ELR (cell line): ENCODE measurements around the gene TUBA3C.

ENCODE experiments used
- DNase-seq: peaks from one replicate; pipeline ENCODE4 v3.0.0-alpha.2; 2015; ENCODE audit warnings: low read depth

Gene TUBA3C

DNA sequence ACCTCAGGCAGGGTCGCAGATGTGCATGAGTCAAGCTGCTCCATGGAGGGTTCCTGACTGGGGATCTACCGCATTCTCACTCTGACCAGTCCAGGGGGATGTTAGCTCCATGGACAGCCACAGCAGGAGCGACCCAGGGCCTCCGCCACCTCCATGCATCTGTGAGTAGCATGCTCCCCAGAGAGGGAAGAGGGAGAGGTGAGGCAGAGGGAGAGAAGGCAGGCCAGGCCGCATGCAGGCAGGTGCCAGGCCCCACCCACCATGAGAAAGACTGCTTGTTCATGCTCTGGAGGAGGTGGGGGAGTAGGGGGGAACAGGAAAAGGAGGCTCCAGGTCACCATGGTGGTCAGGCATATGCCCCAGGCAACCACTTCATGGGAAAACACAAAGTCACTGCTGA lies 20.3 kb downstream of the TUBA3C start:
- no peak for DNase-seq

DNA sequence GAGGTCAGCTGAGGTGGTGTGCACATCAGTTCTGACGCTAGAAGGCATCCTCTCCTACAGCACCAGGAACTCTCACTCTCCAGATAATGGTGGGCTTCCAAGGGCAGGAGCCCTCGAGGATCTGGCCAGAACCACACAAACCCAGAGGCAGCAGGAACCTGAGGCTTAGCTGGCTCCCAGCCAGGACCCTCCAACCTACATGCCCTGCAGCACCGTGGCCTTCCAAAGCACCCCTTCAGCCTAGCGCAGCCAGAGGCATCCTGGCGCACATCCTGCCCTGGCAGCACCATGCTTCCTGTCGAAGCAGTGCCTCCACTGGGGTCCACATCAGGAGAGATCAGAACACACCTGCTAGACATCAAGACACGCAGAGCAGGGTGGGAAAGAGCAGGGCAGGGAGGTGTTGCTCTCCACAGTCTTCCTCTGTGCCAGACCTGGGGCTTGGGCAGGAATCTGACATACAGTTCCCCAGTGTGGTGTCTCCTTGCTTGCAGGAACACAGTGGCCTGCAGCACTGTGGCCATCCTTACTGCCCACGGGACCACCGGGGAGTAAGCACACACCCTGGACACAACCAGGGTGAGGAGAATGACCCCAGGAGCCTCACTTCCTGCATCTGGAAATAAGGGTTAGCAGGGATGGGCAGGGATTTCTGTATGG lies 21.7 kb downstream of the TUBA3C start:
- no peak for DNase-seq

DNA sequence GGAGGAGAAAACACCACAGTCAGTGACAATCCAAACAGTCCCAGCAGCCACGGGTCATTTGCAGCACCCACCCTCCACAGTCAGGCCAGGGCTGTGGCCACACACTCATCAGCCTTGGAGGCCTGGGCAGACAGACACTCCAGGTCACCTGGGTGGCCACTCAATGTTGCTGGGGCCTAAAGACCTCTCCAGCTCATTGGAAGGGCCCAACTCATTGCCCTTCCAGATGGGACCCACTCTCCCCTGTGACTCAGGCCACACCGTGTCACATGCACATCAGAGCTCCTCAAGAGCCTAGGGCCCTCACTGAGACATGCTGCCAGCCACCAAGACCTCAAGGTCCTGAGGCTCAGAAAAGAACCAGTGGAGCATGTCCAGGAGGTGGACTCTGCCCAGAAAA lies 22.4 kb downstream of the TUBA3C start:
- DNase-seq, result no peak

DNA sequence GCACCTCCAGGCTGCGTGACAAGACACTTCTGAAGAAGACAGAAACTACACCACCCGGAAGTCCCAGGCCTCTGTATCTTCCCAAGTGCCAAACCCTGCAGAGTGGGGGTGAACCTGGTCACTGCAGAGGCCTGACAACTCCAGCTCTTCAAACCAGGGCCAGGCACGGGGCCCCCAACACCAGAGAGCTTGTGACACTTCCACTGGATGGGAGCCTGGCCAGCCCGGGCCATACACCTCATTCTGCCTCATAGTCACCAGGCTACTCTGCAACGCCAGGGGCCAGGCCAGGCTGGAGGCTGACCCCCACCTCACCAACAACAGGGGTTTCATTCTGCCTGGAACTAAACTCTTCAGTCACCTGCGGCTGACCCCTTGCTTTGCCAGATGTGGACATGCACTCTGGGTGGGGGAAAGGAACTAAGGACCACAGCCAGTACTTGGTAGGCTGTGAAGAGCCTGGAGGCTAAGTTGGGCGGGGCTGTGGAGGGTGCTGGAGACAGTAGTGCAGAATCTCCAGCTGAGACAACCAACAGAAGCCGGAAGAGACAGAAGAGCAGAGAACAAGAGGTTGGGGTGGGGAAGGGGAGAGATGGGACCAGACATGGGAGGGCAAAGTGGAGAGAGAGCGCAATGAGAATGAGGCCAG lies 23.0 kb downstream of the TUBA3C start:
- DNase-seq, result no peak

DNA sequence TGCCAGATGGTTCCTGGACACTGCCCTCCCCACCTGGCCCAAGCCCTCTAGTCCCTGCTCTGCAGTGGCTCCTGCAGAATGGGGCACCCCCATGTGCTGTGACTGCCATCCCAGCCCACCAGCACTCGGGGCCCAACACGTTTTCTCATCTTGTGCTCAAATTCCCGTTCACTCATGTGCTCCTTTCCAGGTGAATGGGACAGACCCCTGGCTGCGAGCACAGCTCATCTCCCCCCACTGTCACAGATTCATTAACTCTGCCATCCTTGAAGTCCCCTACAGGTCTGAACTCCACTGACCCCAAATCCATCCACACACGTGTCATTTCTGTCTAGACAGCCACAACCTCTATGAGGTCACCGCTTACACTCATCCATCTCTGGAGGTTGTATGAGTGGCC lies 23.6 kb downstream of the TUBA3C start:
- DNase-seq, result no peak

DNA sequence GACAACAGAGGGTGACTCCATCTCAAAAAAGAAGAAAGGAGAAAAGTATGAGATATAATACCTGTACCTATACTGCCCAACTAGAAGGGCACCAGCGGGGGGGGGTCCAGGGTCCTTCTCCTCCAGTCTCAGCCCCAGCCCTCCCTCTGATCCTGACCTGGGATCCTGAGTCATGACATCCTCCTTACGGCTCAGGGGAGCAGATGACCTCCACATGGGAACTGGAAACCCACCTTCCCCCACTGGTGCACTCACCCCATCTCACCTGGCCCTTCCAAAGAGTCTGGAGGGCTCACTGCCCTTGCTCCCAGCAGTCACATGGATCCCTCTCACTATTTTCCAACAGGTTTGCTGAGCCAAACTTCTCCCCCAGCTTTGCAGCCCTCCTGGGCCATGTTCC lies 24.2 kb downstream of the TUBA3C start:
- DNase-seq, result no peak

DNA sequence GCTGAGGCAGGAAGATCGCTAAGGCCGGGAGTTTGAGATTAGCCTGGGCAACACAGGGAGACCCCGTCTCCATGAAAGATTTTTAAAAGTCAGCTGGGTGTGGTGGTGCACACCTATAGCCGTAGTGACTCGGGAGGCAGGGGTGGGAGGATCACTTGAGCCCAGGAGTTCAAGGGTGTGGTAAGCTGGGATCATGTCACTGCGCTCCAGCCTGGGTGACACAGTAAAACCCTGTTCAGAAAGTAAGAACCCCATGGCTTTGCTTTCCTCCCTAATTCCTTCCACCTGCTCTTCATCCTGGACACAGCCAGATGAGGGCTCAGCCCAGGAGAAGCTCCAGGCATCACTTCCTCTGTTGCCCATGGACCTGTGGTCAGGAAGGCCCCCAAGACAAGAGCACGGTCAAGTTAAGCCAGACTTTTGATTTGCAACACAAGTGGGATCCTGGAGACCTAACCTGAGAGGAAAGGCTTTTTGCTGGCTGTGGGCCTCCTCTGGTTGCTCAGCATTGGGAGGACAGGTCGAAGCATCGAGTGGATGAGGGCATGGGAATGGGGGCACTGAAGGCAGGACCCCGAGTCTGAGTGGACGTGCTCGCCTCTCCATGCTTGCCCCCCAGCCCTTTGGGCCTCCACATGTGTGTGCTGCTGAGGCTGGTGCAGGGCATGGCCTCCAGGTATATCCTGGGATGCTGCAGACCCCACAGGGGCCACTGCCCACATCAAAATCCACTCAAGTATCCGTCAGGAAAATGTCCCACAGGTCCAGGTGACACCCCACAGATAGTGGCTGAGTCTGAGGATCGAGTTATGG lies 25.4 kb downstream of the TUBA3C start:
- no peak for DNase-seq

DNA sequence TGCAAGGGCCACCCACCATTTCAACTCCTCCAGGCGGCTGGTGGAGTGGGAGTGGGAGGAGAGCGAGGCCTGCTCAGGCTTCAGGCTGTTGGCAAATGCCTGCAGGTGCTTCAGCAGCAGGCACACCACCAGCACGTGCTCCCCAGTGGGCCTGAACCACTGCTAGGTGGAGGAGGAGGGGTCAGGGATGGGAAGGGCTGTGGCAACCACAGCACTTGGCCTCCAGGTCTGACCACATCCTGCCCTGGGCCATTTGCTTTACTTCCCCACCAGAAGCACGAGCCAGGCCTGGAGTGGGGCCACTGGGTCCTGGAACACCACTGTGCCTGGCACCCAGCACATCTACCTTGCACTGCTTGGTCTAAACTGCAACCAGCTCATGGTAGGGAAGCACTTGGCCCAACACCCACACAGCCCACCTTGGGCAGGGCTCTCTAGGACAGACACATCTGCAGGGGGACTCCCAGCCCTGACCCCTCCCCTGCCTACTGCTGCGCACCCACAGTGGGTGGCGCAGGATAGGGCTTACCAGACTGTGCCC lies 26.2 kb downstream of the TUBA3C start:
- no peak for DNase-seq

DNA sequence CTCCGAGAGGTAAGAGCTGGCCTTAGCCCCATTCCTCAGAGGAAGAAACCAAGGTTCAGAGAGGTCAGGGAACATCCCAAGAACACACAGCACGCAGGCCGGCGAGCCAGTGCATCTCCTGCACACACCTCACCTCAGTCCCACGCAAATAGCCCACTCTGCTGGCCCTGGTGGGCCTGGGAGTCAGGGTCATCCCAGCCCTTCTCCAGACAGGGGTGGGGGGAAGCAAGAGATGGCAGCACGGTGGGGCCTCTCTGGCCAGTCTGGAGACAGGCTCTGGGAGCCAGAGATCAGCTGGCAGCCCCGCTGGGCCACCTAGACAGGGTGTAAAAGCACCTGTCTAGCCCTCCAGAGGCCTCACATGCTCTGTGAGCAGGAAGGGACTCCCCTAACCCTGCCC lies 26.8 kb downstream of the TUBA3C start:
- DNase-seq, result no peak

DNA sequence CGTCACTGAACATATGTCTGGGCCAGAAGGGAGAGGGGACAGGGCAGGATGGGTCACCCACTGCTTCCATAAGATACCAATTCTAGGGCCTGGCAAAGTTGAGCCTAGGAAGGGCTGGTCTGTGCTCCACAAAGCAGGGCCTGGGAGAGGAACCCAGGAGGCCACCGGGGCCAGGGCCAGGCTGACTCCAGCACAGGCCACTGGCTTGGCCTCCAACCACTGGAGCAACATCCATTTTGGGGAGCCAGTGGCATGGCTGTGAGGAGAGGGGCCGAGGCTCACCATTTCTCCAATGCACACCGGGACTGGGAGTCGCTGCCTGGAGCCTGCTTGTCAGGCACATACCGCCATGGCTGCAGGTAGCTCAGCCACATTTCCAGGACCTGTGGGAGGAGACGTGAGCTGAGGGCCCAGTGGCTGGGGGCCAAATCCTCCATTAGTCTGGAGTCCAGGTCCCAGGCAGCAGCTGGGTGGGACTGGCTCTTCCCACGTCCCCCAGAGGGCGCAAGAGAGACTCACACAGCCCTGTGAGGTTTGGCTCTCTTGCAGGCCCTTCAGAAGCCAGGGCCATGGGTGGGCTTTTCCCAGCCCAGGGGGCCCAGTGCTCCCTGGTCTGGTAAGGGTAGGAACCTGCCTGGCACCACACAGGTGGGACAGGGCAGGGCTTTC lies 27.7 kb downstream of the TUBA3C start:
- no peak for DNase-seq

DNA sequence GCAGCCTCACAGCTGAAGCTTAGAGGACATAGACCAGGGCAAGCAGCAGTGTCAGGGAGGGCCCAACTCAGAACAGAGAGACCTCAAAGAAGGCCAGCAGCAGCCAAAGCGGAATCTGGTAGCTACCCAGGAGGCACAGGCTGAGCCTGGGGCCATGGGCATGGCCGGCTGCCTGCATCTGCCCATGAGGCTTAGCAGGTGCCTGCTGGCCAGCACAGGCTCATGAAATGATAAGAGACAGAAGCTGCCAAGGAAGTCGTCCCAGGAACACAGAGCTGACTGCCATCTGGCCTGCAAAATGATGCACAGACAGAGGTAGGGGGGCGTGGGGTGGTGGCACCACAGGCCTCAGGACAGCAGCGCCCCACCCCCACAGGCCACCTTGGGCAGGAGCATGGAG lies 29.2 kb downstream of the TUBA3C start:
- no peak for DNase-seq

DNA sequence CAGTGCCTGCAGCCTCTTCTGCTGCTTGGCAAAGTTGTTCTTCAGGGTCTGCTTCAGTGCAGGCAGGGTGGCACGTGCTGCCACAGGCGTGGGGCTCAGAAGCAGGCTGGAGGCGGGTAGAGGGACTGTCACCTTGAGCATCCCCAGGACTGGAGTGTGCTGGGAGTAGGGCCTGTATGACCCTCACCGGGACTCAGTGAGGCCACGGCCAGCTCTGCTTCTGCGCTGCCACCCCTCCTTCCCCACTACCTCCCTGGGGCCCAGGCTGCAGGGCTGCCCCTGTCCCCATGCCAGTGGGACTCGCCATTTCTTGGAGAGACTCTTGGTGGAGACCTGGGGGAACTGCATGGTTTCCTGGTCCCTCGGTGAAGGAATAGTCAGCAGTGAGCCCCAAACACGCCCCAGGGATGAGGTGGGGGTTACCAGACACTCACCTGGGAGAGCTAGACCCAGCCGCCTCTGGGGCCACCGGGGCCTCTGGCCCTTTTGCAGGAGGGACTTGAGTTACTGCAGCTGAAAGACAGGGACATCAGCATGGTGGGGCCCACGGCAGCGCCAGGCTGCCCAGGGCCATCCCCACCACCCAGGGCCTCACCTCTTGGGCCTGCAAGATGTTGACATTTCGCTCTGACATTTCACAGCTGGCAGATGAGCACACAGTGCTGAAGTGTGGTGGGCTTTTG lies 29.9 kb downstream of the TUBA3C start:
- no peak for DNase-seq

DNA sequence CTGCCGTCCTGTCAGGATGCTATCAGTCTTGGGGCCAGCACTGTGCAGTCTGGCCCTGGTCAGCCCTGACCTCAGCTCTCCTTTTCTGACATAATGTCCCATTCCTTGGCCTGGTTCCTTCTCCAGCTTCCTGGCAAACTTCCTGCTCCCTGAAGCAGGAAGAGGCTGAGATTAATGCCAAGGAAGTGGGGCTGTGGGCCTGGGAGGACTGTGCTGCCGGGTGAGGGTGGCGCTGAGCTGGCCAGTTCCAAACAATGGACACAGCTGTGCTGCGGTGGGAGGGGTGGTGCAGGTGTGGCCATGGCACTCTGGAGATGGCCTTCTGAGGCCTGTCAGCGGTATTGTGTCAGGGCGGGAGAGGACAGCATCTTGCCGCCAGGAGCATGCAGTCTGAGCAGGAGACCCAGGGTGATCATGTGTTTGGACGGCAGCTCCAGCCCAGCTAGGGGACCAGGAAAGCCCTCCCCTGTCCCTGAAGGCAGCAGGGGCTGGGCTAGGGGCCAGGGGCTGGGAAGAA lies 30.9 kb downstream of the TUBA3C start:
- DNase-seq, result no peak

DNA sequence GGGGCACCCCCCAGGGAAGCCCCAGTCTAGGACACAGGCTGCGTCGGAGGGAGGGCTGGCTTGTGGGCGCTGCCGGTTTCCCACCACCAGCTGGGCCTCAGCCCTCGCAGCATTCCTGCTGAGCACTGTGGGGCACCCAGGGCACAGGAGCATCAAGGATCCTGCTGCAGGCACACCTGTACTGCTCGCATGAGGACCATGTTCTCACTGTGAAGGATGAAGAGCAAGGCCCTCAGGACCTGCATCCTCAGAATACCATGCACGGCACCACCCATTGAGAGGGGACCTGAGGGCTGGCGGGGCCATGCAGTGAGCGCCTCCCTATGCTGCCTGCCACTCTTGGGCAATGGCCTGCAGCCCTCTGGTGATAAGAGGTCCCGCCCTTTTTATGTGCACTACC lies 31.4 kb downstream of the TUBA3C start:
- DNase-seq, result no peak

DNA sequence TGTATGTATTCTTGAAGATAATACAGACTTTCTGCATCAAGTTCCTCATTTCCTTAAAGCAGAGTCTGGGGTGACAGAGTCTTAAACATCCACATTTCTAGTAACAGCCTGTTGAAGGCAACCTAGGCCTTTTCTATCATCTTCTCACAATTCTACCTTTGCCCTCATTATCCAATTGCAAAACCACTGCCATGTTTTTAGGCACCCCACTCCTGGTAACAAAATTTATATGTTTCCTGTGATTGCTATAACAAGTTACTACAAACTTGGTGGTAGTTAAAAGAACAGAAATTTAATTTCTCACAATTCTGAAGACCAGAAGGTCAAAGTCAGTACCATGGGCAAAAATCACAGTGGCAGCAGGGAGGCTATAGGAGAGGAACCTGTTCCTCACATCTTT lies 33.1 kb downstream of the TUBA3C start:
- DNase-seq, result no peak
